HCT116 (cell line): ENCODE results near the gene ESR2. TPM values are rescaled to one million over a fixed set of nuclear protein-coding genes. Genes with fewer than 3 reads are reported as not detected.

Experiments used
- ATAC-seq: fragments of 200-7000 bp; cut with Tn5 transposase; 2 replicates; pipeline ENCODE4 v1.9.1; 2020; ENCODE audit warnings: mild to moderate bottlenecking, moderate library complexity
- BruUV-seq: library from RNA; stranded (reverse); fragments of 400-500 nt; replicated peaks from 2 replicates; lab custom pipeline; 2021; lab: Mats Ljungman, UMichigan
- CTCF ChIA-PET: fragments of 300-600 bp; sonication (Branson Sonifier 250); formaldehyde crosslinking; loops from one replicate; lab custom pipeline; 2021; ENCODE audit warnings: antibody characterized with exemption; lab: Charles Lee
- POLR2A ChIA-PET: fragments of 300-600, 350-600 bp; sonication (Branson Sonifier 250); formaldehyde crosslinking; loops from one replicate; lab custom pipeline; 2021; ENCODE audit warnings: antibody characterized with exemption; lab: Charles Lee
- RAD21 ChIA-PET, 2 experiments: fragments of 300-600 bp; sonication (Branson Sonifier 250); formaldehyde crosslinking; loops; one replicate each; lab custom pipeline; 2023; ENCODE audit warnings: low total read pairs in 2 of 2; ENCODE audit not compliant: uncharacterized antibody in 2 of 2, unreplicated experiment in 2 of 2, low non-redundant PET in 1 of 2; lab: Charles Lee
- DNase-seq: peaks from one replicate; pipeline ENCODE4 v3.0.0-alpha.2; 2010; ENCODE audit warnings: low read depth, low spot score
- H2AFZ ChIP-seq: fragments of 200-600 bp; shearing (Covaris generic), sonication (generic); 2 replicates; pipeline ENCODE4 v1.6.1; 2017; ENCODE audit warnings: low read depth, mixed run types, mixed read lengths, antibody characterized with exemption, low read length; ENCODE audit not compliant: poor library complexity, severe bottlenecking
- H3K27ac ChIP-seq: 2 replicates; pipeline ENCODE4 v1.5.1; 2012; ENCODE audit warnings: low read depth, low read length
- H3K27me3 ChIP-seq: fragments of 200-600 bp; sonication (generic); 2 replicates; pipeline ENCODE4 v1.6.1; 2016; ENCODE audit warnings: mixed run types, low read length, mixed read lengths; ENCODE audit not compliant: insufficient read depth
- H3K36me3 ChIP-seq, 2 experiments: fragments of 200-500 bp in 1 of 2; fragments of 200-600 bp in 1 of 2; sonication (Bioruptor generic) in 1 of 2; sonication (generic) in 1 of 2; 2 replicates each; pipeline versions ENCODE4 v1.5.1 to v1.6.1; 2014 to 2016; ENCODE audit warnings: low read length in 2 of 2, inconsistent platforms in 1 of 2, mixed read lengths in 1 of 2, mixed run types in 1 of 2; ENCODE audit not compliant: insufficient read depth in 2 of 2, control insufficient read depth in 1 of 2
- H3K4me1 ChIP-seq, 2 experiments: fragments of 200-600 bp in 1 of 2; sonication (generic) in 1 of 2; 2 replicates each; pipeline versions ENCODE4 v1.5.1 to v1.6.1; 2012 to 2017; ENCODE audit warnings: low read length in 2 of 2, inconsistent platforms in 1 of 2, mild to moderate bottlenecking in 1 of 2, mixed read lengths in 1 of 2, mixed run types in 1 of 2, moderate library complexity in 1 of 2; ENCODE audit not compliant: insufficient read depth in 2 of 2, control insufficient read depth in 1 of 2
- H3K4me2 ChIP-seq: fragments of 200-600 bp; sonication (generic); 2 replicates; pipeline ENCODE4 v1.6.1; 2017; ENCODE audit warnings: mixed run types, low read length, mixed read lengths
- H3K4me3 ChIP-seq, 2 experiments: fragments of 200-600 bp in 1 of 2; sonication (generic) in 1 of 2; replicated peaks in 1 of 2; 2 replicates each; pipeline ENCODE4 v1.5.1; 2011 to 2016; ENCODE audit warnings: low read length in 2 of 2, control low read depth in 1 of 2, low read depth in 1 of 2, mild to moderate bottlenecking in 1 of 2, mixed read lengths in 1 of 2, mixed run types in 1 of 2
- H3K79me2 ChIP-seq: fragments of 200-600 bp; sonication (generic); 2 replicates; pipeline ENCODE4 v1.6.1; 2017; ENCODE audit warnings: mild to moderate bottlenecking, mixed run types, low read length, moderate library complexity, mixed read lengths; ENCODE audit not compliant: insufficient read depth
- H3K9ac ChIP-seq: fragments of 200-600 bp; sonication (generic); 2 replicates; pipeline ENCODE4 v1.6.1; 2016; ENCODE audit warnings: low read length, mixed read lengths
- H3K9me2 ChIP-seq: fragments of 200-600 bp; sonication (generic), shearing (Covaris generic); 2 replicates; pipeline ENCODE4 v1.6.1; 2017; ENCODE audit warnings: mixed run types, mild to moderate bottlenecking, moderate library complexity; ENCODE audit not compliant: insufficient read depth
- H3K9me3 ChIP-seq, 2 experiments: fragments of 200-500 bp in 1 of 2; fragments of 200-600 bp in 1 of 2; sonication (Bioruptor generic) in 1 of 2; sonication (generic) in 1 of 2; 2 replicates each; pipeline ENCODE4 v1.6.1; 2014 to 2017; ENCODE audit warnings: low read length in 2 of 2, mixed read lengths in 2 of 2, inconsistent platforms in 1 of 2, low read depth in 1 of 2, mild to moderate bottlenecking in 1 of 2, mixed run types in 1 of 2, moderate library complexity in 1 of 2; ENCODE audit not compliant: control insufficient read depth in 1 of 2, insufficient read depth in 1 of 2
- H4K20me1 ChIP-seq: fragments of 200-600 bp; sonication (generic), shearing (Covaris generic); 2 replicates; pipeline ENCODE4 v1.6.1; 2017; ENCODE audit warnings: mixed run types, mild to moderate bottlenecking, moderate library complexity; ENCODE audit not compliant: insufficient read depth
- CBX3 ChIP-seq: IDR thresholded peaks from 2 replicates; pipeline ENCODE4 v1.6.1; 2012; ENCODE audit warnings: low read depth
- CEBPB ChIP-seq: IDR thresholded peaks from 2 replicates; pipeline ENCODE4 v1.6.1; 2012; ENCODE audit warnings: low read depth
- EGR1 ChIP-seq: IDR thresholded peaks from 2 replicates; pipeline ENCODE4 v1.6.1; 2012; ENCODE audit warnings: low read depth
- ELF1 ChIP-seq: IDR thresholded peaks from 2 replicates; pipeline ENCODE4 v1.6.1; 2012; ENCODE audit warnings: low read depth, borderline replicate concordance
- EZH2 ChIP-seq: fragments of 200-600 bp; sonication (generic); IDR thresholded peaks from 2 replicates; pipeline ENCODE4 v1.6.1; 2017; ENCODE audit warnings: antibody characterized with exemption, mixed run types
- FOSL1 ChIP-seq: IDR thresholded peaks from 2 replicates; pipeline ENCODE4 v1.6.1; 2012; ENCODE audit warnings: low read depth
- JUND ChIP-seq: IDR thresholded peaks from 2 replicates; pipeline ENCODE4 v1.6.1; 2012
- POLR2A ChIP-seq: IDR thresholded peaks from 2 replicates; pipeline ENCODE4 v1.7.0; 2011; ENCODE audit warnings: borderline replicate concordance; ENCODE audit not compliant: insufficient read depth, insufficient read length; ENCODE audit errors: extremely low read depth
- RAD21 ChIP-seq: IDR thresholded peaks from 2 replicates; pipeline ENCODE4 v1.6.1; 2012; ENCODE audit warnings: low read depth, mild to moderate bottlenecking
- SIN3A ChIP-seq: IDR thresholded peaks from 2 replicates; pipeline ENCODE4 v1.6.1; 2012; ENCODE audit warnings: low read depth
- SP1 ChIP-seq: IDR thresholded peaks from 2 replicates; pipeline ENCODE4 v1.6.1; 2012; ENCODE audit warnings: low read depth
- SRF ChIP-seq: IDR thresholded peaks from 2 replicates; pipeline ENCODE4 v1.6.1; 2012; ENCODE audit warnings: low read depth
- TCF7L2 ChIP-seq: IDR thresholded peaks from 2 replicates; pipeline ENCODE4 v1.7.0; 2011; ENCODE audit warnings: borderline replicate concordance, inconsistent platforms; ENCODE audit not compliant: insufficient read depth, insufficient read length; ENCODE audit errors: extremely low read depth
- YY1 ChIP-seq: IDR thresholded peaks from 2 replicates; pipeline ENCODE4 v1.6.1; 2011; ENCODE audit warnings: low read length, low read depth, moderate library complexity, mild to moderate bottlenecking; ENCODE audit not compliant: insufficient replicate concordance; ENCODE audit errors: extremely low read depth
- ZBTB33 ChIP-seq: IDR thresholded peaks from 2 replicates; pipeline ENCODE4 v1.6.1; 2011; ENCODE audit warnings: mild to moderate bottlenecking, low read length, moderate library complexity; ENCODE audit not compliant: insufficient replicate concordance; ENCODE audit errors: extremely low read depth
- ZFX ChIP-seq: fragments of 450-650 bp; IDR thresholded peaks from 2 replicates; pipeline ENCODE4 v1.6.1; 2017
- ZNF274 ChIP-seq: fragments of 200-500 bp; sonication (Bioruptor generic); IDR thresholded peaks from 2 replicates; pipeline ENCODE4 v1.6.1; 2014; ENCODE audit warnings: mild to moderate bottlenecking, low read depth, low read length, inconsistent platforms
- intact Hi-C: fragments of 100-400 bp; cut with micrococcal nuclease; formaldehyde crosslinking; loops from 2 replicates; pipeline ENCODE4 v1.10.0; 2022
- total RNA-seq: library from RNA; stranded (reverse); gene quantifications from one replicate; pipeline ENCODE4 v1.2.1, GENCODE V29; 2021; ENCODE audit not compliant: unreplicated experiment
- TF ChIP-seq, protein P1 (sequence below): IDR thresholded peaks from 2 replicates; pipeline ENCODE4 v1.6.1; 2012
- TF ChIP-seq, protein P2 (sequence below), 3 experiments: fragments of 200-600 bp in 1 of 3; sonication (generic) in 1 of 3; IDR thresholded peaks in 2 of 3; conservative IDR thresholded peaks in 1 of 3; 2 replicates each; pipeline ENCODE4 v1.5.1; 2012 to 2017; ENCODE audit warnings: low read depth in 2 of 3, low read length in 2 of 3, antibody characterized with exemption in 1 of 3, borderline replicate concordance in 1 of 3, control low read depth in 1 of 3, mild to moderate bottlenecking in 1 of 3, mixed read lengths in 1 of 3, mixed run types in 1 of 3, moderate library complexity in 1 of 3; ENCODE audit not compliant: insufficient read depth in 1 of 3

ESR2 gene
- total RNA-seq, 1 experiment from 2014 or later, result 0.32 TPM

DNA sequence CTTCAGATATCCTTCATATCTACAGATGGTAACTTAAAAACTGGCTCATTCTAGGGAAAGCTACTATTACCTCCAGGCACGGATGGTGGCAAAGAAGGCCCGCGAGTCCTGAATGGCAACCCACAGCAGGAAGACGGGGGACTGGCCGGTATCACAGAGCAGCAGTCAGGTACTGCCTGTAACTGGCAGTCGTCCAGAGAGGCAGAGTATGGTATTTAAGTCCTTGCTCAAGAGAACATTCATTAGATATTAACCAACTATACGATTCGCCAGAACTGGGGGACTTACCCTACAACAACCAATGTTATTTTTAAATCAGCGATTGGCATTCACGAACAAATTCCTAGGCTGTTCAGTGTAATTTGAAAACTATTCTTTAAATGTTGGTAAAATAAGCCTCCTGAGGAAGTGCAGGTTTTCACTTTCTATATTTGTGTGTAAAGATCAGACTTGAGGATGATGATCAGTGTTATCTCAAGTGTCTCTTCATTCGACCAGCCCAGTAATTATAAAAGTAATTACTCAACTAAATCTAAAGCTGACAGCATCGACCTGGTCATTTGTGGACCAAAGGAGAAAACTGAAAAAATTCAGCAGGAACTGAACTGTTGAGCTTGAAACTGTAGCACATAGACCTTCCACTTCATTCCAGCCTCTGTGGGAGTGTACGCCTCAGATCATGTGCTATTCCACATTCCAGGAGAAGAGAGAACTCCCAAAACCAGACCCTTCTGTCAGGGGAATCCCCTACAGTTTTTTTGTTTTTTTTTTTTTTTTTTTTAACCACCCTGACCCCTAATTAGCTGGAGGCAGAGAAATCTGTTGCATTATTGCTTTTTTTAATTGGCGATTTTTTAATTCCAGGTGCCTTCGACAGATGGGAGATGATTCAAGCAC, 75.6 kb downstream of the ESR2 start:
- POLR2A ChIA-PET, result no interaction called here
- peaks cover 7 to 16% of the 10 kb centered on the region in 2 experiments; a peak in 2 of 4 replicates for H3K36me3 ChIP-seq

More for the DNA sequence above, 75.6 kb downstream of the ESR2 start:
- no peak overlapping the region for H3K4me3 ChIP-seq
- H2AFZ ChIP-seq, result no peak overlapping the region
- H3K79me2 ChIP-seq, result no peaks in the 10 kb centered on the region
- H3K27ac ChIP-seq, result no peak overlapping the region
- no peaks in the 10 kb centered on the region for H3K9me3 ChIP-seq
- H3K4me1 ChIP-seq, result no peaks in the 10 kb centered on the region
- no peak overlapping the region for H3K4me2 ChIP-seq
- no peaks in the 10 kb centered on the region for H3K9me2 ChIP-seq
- TF ChIP-seq ZFX, result no peak
- TF ChIP-seq SIN3A, result no peak
- no peak for TF ChIP-seq CBX3
- TF ChIP-seq EGR1, result no peak
- no peak for TF ChIP-seq POLR2A
- no peak for TF ChIP-seq ELF1
- TF ChIP-seq SP1, result no peak
- no peak for TF ChIP-seq JUND
- no peak for TF ChIP-seq ZBTB33
- no peak for TF ChIP-seq EZH2
- TF ChIP-seq RAD21, result no peak
- TF ChIP-seq, protein P1, sequence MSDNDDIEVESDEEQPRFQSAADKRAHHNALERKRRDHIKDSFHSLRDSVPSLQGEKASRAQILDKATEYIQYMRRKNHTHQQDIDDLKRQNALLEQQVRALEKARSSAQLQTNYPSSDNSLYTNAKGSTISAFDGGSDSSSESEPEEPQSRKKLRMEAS, result no peak
- no peak for TF ChIP-seq YY1
- no peak for TF ChIP-seq FOSL1
- TF ChIP-seq TCF7L2, result no peak
- TF ChIP-seq, protein P2, sequence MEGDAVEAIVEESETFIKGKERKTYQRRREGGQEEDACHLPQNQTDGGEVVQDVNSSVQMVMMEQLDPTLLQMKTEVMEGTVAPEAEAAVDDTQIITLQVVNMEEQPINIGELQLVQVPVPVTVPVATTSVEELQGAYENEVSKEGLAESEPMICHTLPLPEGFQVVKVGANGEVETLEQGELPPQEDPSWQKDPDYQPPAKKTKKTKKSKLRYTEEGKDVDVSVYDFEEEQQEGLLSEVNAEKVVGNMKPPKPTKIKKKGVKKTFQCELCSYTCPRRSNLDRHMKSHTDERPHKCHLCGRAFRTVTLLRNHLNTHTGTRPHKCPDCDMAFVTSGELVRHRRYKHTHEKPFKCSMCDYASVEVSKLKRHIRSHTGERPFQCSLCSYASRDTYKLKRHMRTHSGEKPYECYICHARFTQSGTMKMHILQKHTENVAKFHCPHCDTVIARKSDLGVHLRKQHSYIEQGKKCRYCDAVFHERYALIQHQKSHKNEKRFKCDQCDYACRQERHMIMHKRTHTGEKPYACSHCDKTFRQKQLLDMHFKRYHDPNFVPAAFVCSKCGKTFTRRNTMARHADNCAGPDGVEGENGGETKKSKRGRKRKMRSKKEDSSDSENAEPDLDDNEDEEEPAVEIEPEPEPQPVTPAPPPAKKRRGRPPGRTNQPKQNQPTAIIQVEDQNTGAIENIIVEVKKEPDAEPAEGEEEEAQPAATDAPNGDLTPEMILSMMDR (IDR thresholded peaks at IDR 0.05 in 2 of 3, conservative IDR thresholded peaks at IDR 0.05 in 1 of 3; ENCODE audit: borderline replicate concordance in 1 of 3, insufficient read depth in 1 of 3, low read depth in 2 of 3, low read length in 2 of 3), result no peak
- TF ChIP-seq SRF, result no peak
- no peak for TF ChIP-seq CEBPB
- TF ChIP-seq ZNF274, result no peak
- ChIA-PET CTCF (interaction anchor here (1.4 kb wide), 1 partner anchor 85 kb away, joined by 3 read pairs; no protein-coding TSS in a partner anchor), RAD21 (no interaction called here)
- no TSS peak for BruUV-seq
- no peak overlapping the region for H3K9ac ChIP-seq
- no peaks in the 10 kb centered on the region for H3K27me3 ChIP-seq
- DNase-seq, result no peak
- intact Hi-C loops, result no loop called here
- ATAC-seq, result no peak
- H4K20me1 ChIP-seq, result no peaks in the 10 kb centered on the region
